Gastroesophageal sphincter (tissue), 3 donors: ENCODE data around the gene ZNF606.

ENCODE experiments used
- POLR2A ChIP-seq, 2 donors: fragments of 450-650 bp; IDR thresholded peaks; one replicate each; pipeline ENCODE4 v1.6.1; 2017; ENCODE audit warnings: antibody characterized with exemption in 2 of 2, mild to moderate bottlenecking in 2 of 2, moderate library complexity in 1 of 2
- POLR2AphosphoS5 ChIP-seq: sonication (generic); formaldehyde crosslinking; IDR thresholded peaks from one replicate; pipeline ENCODE4 v1.6.1; 2017; ENCODE audit warnings: antibody characterized with exemption
- TF ChIP-seq, protein P1 (sequence below), 4 experiments: fragments of 200-600 bp in 2 of 4; fragments of 450-650 bp in 2 of 4; sonication (generic) in 1 of 4; IDR thresholded peaks; one replicate each; pipeline ENCODE4 v1.5.1; 2017 to 2019; ENCODE audit warnings: antibody characterized with exemption in 4 of 4, mild to moderate bottlenecking in 2 of 4, moderate library complexity in 2 of 4

DNA sequence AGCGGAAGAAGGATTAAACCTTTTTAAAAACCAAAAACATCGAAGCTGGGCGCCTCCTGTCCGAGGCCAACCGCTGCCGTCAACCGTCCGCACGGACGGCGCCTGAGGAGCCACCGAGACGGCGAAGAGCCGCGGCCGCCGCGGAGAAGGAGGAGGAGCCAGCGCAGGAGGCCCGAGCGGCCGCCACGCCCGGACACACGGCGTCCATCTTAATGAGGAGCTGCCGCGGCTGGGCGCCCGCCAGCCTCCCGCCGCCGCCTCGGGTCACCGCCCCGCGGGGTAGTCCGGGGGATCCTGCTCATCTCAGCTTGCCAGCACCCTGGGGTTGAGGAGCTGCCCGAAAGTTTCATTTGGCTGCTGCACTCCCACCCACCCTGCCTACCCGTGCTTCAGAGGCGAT is 41.8 kb upstream of the ZNF606 start:
- TF ChIP-seq, protein P1, sequence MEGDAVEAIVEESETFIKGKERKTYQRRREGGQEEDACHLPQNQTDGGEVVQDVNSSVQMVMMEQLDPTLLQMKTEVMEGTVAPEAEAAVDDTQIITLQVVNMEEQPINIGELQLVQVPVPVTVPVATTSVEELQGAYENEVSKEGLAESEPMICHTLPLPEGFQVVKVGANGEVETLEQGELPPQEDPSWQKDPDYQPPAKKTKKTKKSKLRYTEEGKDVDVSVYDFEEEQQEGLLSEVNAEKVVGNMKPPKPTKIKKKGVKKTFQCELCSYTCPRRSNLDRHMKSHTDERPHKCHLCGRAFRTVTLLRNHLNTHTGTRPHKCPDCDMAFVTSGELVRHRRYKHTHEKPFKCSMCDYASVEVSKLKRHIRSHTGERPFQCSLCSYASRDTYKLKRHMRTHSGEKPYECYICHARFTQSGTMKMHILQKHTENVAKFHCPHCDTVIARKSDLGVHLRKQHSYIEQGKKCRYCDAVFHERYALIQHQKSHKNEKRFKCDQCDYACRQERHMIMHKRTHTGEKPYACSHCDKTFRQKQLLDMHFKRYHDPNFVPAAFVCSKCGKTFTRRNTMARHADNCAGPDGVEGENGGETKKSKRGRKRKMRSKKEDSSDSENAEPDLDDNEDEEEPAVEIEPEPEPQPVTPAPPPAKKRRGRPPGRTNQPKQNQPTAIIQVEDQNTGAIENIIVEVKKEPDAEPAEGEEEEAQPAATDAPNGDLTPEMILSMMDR (IDR thresholded peaks at IDR 0.05), result no peak
- TF ChIP-seq POLR2A (IDR thresholded peaks at IDR 0.05) (no peak), POLR2AphosphoS5 (no peak)
